Measurements from ENCODE around the gene FAM107B. TPM values are rescaled to one million over a fixed set of nuclear protein-coding genes. Genes with fewer than 3 reads are reported as not detected.

The FAM107B gene
- total RNA-seq, 1 donor from 2014 or later = 43.0 TPM

DNA sequence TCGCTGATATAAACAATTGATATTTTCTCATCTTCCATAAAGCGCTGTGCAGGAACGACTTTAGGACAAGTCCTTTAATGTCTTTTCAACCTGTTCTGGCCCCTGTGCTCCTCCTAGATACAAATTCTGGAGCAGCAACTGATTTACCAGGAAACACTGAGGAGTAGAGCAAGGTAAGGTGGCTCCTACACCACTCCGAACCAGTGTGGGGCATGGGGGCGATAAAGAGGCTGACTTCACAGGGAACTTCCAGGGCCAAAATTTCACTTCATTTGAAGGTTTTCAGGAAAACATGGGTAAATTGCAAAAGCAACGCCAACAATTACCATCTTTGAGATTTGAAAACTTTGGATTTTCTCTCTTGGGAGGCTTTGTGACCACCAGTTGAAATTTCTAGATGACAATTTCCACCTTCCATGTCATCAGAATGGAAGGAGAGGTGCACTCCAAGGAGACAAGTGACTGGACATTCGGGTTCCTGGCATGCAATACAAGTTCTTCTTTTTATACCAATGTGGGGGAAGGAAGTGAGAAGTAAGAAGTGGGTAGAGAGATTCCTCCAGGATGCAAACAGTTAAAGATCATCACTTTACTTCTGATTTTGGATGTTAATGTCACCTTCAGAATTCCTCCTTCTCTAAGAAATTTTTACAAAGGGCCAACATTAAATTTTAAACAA, 118.5 kb downstream of the FAM107B start:
- H3K9ac ChIP-seq = no peak overlapping the region
- no peaks in the 10 kb centered on the region for H4K20me1 ChIP-seq (ENCODE audit: low read depth)
- Mint-ChIP-seq H3K36me3 (no peaks in the 10 kb centered on the region), H3K4me3 (no peak overlapping the region), H3K9me3 (peaks cover 3% of the 10 kb centered on the region), H3K4me1 (peaks cover 45% of the 10 kb centered on the region), H3K27ac (no peak overlapping the region), H3K27me3 (ENCODE audit: insufficient read depth, low read depth) (peaks cover 2% of the 10 kb centered on the region)
- no peak overlapping the region for H3K4me2 ChIP-seq
- no peaks in the 10 kb centered on the region for H3K79me2 ChIP-seq (ENCODE audit: low read depth)
- no peaks in the 10 kb centered on the region for H3K36me3 ChIP-seq
- no peak overlapping the region for H3K4me3 ChIP-seq
- H3K4me1 ChIP-seq = peaks cover 36% of the 10 kb centered on the region
- H3K27ac ChIP-seq = no peak overlapping the region
- no peak overlapping the region for H2AFZ ChIP-seq (replicated peaks)
- no peaks in the 10 kb centered on the region for H3K9me3 ChIP-seq (ENCODE audit: low read depth)
- TF ChIP-seq, protein P1, sequence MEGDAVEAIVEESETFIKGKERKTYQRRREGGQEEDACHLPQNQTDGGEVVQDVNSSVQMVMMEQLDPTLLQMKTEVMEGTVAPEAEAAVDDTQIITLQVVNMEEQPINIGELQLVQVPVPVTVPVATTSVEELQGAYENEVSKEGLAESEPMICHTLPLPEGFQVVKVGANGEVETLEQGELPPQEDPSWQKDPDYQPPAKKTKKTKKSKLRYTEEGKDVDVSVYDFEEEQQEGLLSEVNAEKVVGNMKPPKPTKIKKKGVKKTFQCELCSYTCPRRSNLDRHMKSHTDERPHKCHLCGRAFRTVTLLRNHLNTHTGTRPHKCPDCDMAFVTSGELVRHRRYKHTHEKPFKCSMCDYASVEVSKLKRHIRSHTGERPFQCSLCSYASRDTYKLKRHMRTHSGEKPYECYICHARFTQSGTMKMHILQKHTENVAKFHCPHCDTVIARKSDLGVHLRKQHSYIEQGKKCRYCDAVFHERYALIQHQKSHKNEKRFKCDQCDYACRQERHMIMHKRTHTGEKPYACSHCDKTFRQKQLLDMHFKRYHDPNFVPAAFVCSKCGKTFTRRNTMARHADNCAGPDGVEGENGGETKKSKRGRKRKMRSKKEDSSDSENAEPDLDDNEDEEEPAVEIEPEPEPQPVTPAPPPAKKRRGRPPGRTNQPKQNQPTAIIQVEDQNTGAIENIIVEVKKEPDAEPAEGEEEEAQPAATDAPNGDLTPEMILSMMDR (IDR thresholded peaks at IDR 0.05) = no peak
- TF ChIP-seq EZH2 (IDR thresholded peaks at IDR 0.05) (no peak), EZH2phosphoT487 (IDR thresholded peaks at IDR 0.05) (no peak)
- peaks cover 10% of the 10 kb centered on the region for H3F3A ChIP-seq (ENCODE audit: low read depth)
- DNase-seq (ENCODE audit: low spot score) = no peak
- no peaks in the 10 kb centered on the region for H3K27me3 ChIP-seq

- Mint-ChIP-seq H3K27me3 (ENCODE audit: insufficient read depth, low read depth) (peaks cover 4% of the 10 kb centered on the region), H3K4me3 (no peak overlapping the region), H3K4me1 (peaks cover 47% of the 10 kb centered on the region), H3K27ac (peak overlapping the region; percentile 68), H3K9me3 (peaks cover 3% of the 10 kb centered on the region), H3K36me3 (no peaks in the 10 kb centered on the region)
- H3K4me3 ChIP-seq = no peak overlapping the region
- H2AFZ ChIP-seq (replicated peaks) = no peak overlapping the region
- no peak overlapping the region for H3K9ac ChIP-seq
- peaks cover 10% of the 10 kb centered on the region for H3F3A ChIP-seq (ENCODE audit: low read depth)
- no peaks in the 10 kb centered on the region for H4K20me1 ChIP-seq (ENCODE audit: low read depth)
- H3K4me1 ChIP-seq = peaks cover 36% of the 10 kb centered on the region
- no peaks in the 10 kb centered on the region for H3K9me3 ChIP-seq (ENCODE audit: low read depth)
- no peaks in the 10 kb centered on the region for H3K27me3 ChIP-seq
- H3K27ac ChIP-seq = no peak overlapping the region
- H3K4me2 ChIP-seq = no peak overlapping the region
- no peaks in the 10 kb centered on the region for H3K36me3 ChIP-seq
- no peaks in the 10 kb centered on the region for H3K79me2 ChIP-seq (ENCODE audit: low read depth)
- DNase-seq (ENCODE audit: low spot score) = no peak
- TF ChIP-seq, protein P1 (IDR thresholded peaks at IDR 0.05) = no peak
- TF ChIP-seq EZH2phosphoT487 (IDR thresholded peaks at IDR 0.05) = no peak
- no peak for TF ChIP-seq EZH2 (IDR thresholded peaks at IDR 0.05)
These were observed 119.8 kb downstream of the FAM107B start for GRCh38 chr10:14654821-14655382.

- no peak for TF ChIP-seq EZH2 (IDR thresholded peaks at IDR 0.05)
- TF ChIP-seq, protein P1 (IDR thresholded peaks at IDR 0.05) = no peak
- no peak for TF ChIP-seq EZH2phosphoT487 (IDR thresholded peaks at IDR 0.05)
- H3K27me3 Mint-ChIP-seq (ENCODE audit: insufficient read depth, low read depth) = peaks cover 7% of the 10 kb centered on the region
- H3K4me3 Mint-ChIP-seq = peak overlapping the region; percentile 54
- Histone ChIP-seq H3K9me3 (ENCODE audit: low read depth) (no peaks in the 10 kb centered on the region), H3K79me2 (ENCODE audit: low read depth) (no peaks in the 10 kb centered on the region), H3K4me3 (no peak overlapping the region), H3K4me2 (peak overlapping the region; percentile 53), H2AFZ (replicated peaks) (no peak overlapping the region), H3K9ac (no peak overlapping the region), H3K27ac (peak overlapping the region; percentile 79), H3K4me1 (peaks cover 43% of the 10 kb centered on the region), H3K27me3 (no peaks in the 10 kb centered on the region), H4K20me1 (ENCODE audit: low read depth) (no peaks in the 10 kb centered on the region), H3F3A (ENCODE audit: low read depth) (peaks cover 13% of the 10 kb centered on the region), H3K36me3 (no peaks in the 10 kb centered on the region)
- no peaks in the 10 kb centered on the region for H3K9me3 Mint-ChIP-seq
- peaks cover 61% of the 10 kb centered on the region for H3K4me1 Mint-ChIP-seq
- DNase-seq (ENCODE audit: low spot score) = peak; percentile 82
- peak overlapping the region; percentile 97 for H3K27ac Mint-ChIP-seq
- no peaks in the 10 kb centered on the region for H3K36me3 Mint-ChIP-seq
These were observed 121.2 kb downstream of the FAM107B start for GRCh38 chr10:14653271-14654161.

All from neural progenitor cell (in vitro differentiated cells).